GM23338 (cell line): Measurements from ENCODE around the gene CCT6A.

Source experiments
- CREB1 ChIP-seq: fragments of 250-450 bp; sonication (Bioruptor Pico); IDR thresholded peaks from 2 replicates; pipeline ENCODE4 v1.5.0; 2020; ENCODE audit warnings: low read depth, mild to moderate bottlenecking, moderate library complexity
- EZH2 ChIP-seq: fragments of 200-600 bp; sonication (generic); IDR thresholded peaks from one replicate; pipeline ENCODE4 v1.8.0; 2017; ENCODE audit warnings: antibody characterized with exemption, mild to moderate bottlenecking, low read depth; ENCODE audit not compliant: unreplicated experiment
- EZH2phosphoT487 ChIP-seq: fragments of 200-600 bp; sonication (generic); IDR thresholded peaks from one replicate; pipeline ENCODE4 v1.8.1; 2018; ENCODE audit warnings: antibody characterized with exemption; ENCODE audit not compliant: unreplicated experiment
- POLR2AphosphoS5 ChIP-seq: IDR thresholded peaks from 2 replicates; pipeline ENCODE4 v1.6.1; 2016; ENCODE audit warnings: antibody characterized with exemption, low read depth
- ZNF114 ChIP-seq: fragments of 250-450 bp; sonication (Bioruptor Pico); IDR thresholded peaks from 2 replicates; pipeline ENCODE4 v1.5.0; 2020; ENCODE audit warnings: mild to moderate bottlenecking, moderate library complexity
- TF ChIP-seq, protein P1 (sequence below), 2 experiments: fragments of 200-600 bp in 1 of 2; sonication (generic) in 1 of 2; conservative IDR thresholded peaks; 2 replicates each; pipeline versions ENCODE4 v1.5.1 to v1.6.1; 2016 to 2017; ENCODE audit warnings: antibody characterized with exemption in 2 of 2, low read depth in 2 of 2, mild to moderate bottlenecking in 2 of 2, moderate library complexity in 1 of 2

DNA sequence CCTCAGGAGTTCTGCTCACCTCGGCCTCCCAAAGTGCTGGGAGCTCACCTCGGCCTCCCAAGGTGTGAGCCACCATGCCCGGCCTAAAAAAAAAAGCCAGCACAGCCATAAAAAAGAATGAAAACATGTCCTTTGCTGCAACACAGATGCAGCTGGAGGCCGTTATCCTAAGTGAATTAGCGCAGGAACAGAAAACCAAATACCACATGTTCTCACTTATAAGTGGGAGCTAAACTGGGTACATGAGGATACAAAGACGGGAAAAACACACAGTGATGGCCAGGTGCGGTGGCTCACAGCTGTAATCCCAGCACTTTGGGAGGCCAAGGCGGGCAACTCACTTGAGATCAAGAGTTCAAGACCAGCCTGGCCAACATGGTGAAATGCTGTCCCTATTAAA is 21.2 kb upstream of the CCT6A start:
- TF ChIP-seq CREB1 (CRISPR knock-in tag) (no peak), EZH2 (no peak), EZH2phosphoT487 (no peak), POLR2AphosphoS5 (no peak), ZNF114 (no peak)
- TF ChIP-seq, protein P1, sequence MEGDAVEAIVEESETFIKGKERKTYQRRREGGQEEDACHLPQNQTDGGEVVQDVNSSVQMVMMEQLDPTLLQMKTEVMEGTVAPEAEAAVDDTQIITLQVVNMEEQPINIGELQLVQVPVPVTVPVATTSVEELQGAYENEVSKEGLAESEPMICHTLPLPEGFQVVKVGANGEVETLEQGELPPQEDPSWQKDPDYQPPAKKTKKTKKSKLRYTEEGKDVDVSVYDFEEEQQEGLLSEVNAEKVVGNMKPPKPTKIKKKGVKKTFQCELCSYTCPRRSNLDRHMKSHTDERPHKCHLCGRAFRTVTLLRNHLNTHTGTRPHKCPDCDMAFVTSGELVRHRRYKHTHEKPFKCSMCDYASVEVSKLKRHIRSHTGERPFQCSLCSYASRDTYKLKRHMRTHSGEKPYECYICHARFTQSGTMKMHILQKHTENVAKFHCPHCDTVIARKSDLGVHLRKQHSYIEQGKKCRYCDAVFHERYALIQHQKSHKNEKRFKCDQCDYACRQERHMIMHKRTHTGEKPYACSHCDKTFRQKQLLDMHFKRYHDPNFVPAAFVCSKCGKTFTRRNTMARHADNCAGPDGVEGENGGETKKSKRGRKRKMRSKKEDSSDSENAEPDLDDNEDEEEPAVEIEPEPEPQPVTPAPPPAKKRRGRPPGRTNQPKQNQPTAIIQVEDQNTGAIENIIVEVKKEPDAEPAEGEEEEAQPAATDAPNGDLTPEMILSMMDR (conservative IDR thresholded peaks at IDR 0.05; ENCODE audit: low read depth in 2 of 2), result no peak
